ENCODE results near the gene NPHP4. TPM values are rescaled to one million over a fixed set of nuclear protein-coding genes. Genes with fewer than 3 reads are reported as not detected.

The NPHP4 gene
- total and polyA plus RNA-seq, 2 donors = 2.5 to 4.2 TPM

DNA sequence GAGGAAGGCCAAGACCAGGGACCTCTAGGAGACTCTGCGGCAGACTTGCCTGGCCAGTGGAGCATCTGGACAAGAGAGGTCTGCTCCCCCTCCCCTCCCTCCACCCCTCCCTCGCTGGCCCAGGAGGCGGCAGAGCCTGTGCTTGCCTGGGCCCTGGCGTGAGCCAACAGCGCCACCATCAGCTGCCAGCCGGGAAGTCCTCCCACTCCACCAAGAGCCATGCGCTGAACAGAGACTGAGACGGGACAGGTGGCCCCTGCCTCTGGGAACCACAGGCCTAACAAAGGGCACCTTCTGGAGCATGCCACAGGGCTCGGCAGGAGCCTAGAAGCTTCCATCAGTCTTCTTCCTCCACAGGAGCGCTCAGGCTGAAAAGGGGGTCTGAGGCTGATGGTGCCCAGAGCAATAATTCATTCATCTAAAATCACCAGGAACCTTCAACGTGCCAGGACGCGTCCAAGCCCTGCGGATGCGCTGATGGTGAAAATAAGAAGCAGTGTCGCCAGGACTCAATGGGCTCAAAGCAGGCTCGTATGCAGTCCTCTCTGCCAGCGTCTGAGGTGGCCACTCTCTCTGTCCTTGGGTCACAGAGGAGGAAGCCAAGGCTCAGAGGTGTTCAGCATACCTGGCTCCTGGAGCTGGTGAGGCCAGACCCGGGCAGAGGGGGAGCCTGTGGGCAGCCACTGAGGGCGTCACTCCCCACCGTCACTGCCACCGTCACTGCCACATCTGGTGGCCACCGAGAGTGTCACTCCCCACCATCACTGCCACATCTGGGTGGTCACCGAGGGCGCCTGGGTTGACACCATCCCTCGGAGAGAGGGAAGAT, 161.2 kb downstream of the NPHP4 start:
- DNase-seq (ENCODE audit: low read depth in 6 of 9, low spot score in 9 of 9) = no peak
- 57% methylated on average over 26 of the region's 26 CpGs for whole genome bisulfite sequencing

GRCh38 chr1:5829414-5829813, 162.8 kb downstream of the NPHP4 start:
- no peak overlapping the region for H3K4me3 ChIP-seq (ENCODE audit: low read length in 2 of 2)
- WGBS = 94% methylated on average over 3 of the region's 3 CpGs
- H3K27me3 ChIP-seq (ENCODE audit: control insufficient read depth in 2 of 2, insufficient read depth in 1 of 2, low read length in 1 of 2) = no peaks in the 10 kb centered on the region
- H3K4me1 ChIP-seq (ENCODE audit: control insufficient read depth in 2 of 2, insufficient read depth in 2 of 2, low read length in 2 of 2) = no peaks in the 10 kb centered on the region
- H3K36me3 ChIP-seq (ENCODE audit: control insufficient read depth in 2 of 2, insufficient read depth in 2 of 2, low read length in 1 of 2) = no peaks in the 10 kb centered on the region
- no peaks in the 10 kb centered on the region for H3K9me3 ChIP-seq (ENCODE audit: control insufficient read depth in 2 of 2, insufficient read depth in 1 of 2, low read length in 1 of 2)
- DNase-seq (ENCODE audit: low read depth in 6 of 9, low spot score in 9 of 9) = no peak
- H3K27ac ChIP-seq (ENCODE audit: low read depth in 1 of 2, low read length in 1 of 2) = no peak overlapping the region

More for the DNA sequence above, 161.2 kb downstream of the NPHP4 start:
- Histone ChIP-seq H3K27me3 (ENCODE audit: control insufficient read depth in 2 of 2, insufficient read depth in 1 of 2, low read length in 1 of 2) (no peaks in the 10 kb centered on the region), H3K27ac (ENCODE audit: low read depth in 1 of 2, low read length in 1 of 2) (no peak overlapping the region), H3K4me3 (ENCODE audit: low read length in 2 of 2) (no peak overlapping the region), H3K9me3 (ENCODE audit: control insufficient read depth in 2 of 2, insufficient read depth in 1 of 2, low read length in 1 of 2) (no peaks in the 10 kb centered on the region), H3K4me1 (ENCODE audit: control insufficient read depth in 2 of 2, insufficient read depth in 2 of 2, low read length in 2 of 2) (no peaks in the 10 kb centered on the region), H3K36me3 (ENCODE audit: control insufficient read depth in 2 of 2, insufficient read depth in 2 of 2, low read length in 1 of 2) (no peaks in the 10 kb centered on the region)

DNA sequence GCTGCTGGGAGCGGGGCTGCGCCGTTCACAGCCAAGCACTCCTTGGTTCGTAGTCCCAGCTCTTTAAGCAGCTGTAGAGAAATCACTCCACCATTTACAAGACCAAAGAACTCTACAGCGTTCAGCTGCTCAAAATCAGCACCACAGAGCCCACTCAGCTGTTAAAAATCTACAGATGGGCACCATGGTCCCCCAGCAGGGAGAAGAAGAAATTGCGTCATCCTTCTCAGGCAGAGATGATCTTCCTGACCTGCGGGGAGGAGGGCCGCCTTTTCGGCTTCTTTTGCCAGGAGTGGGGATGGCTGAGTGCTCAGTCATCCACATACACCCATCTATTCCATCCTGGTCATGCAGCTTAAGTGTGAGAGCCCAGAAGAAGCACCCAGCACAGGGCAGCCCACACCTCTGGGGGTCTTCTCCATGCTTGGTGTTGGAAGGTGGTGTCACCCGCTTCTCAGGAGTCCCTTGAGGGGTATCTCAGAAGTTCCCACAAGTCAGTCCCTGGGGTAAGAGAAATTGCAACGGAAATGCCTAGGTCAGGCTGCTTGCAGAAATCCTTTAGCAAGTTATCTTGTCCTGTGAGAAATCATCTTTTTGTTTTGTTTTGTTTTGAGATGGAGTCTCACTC, 163.8 kb downstream of the NPHP4 start:
- Histone ChIP-seq H3K36me3 (ENCODE audit: control insufficient read depth in 2 of 2, insufficient read depth in 2 of 2, low read length in 1 of 2) (no peaks in the 10 kb centered on the region), H3K4me3 (ENCODE audit: low read length in 2 of 2) (no peak overlapping the region), H3K27ac (ENCODE audit: low read depth in 1 of 2, low read length in 1 of 2) (no peak overlapping the region), H3K9me3 (ENCODE audit: control insufficient read depth in 2 of 2, insufficient read depth in 1 of 2, low read length in 1 of 2) (no peaks in the 10 kb centered on the region), H3K4me1 (ENCODE audit: control insufficient read depth in 2 of 2, insufficient read depth in 2 of 2, low read length in 2 of 2) (no peaks in the 10 kb centered on the region), H3K27me3 (ENCODE audit: control insufficient read depth in 2 of 2, insufficient read depth in 1 of 2, low read length in 1 of 2) (no peaks in the 10 kb centered on the region)
- DNase-seq (ENCODE audit: low read depth in 6 of 9, low spot score in 9 of 9) = no peak
- WGBS = 87% methylated on average over 11 of the region's 11 CpGs

DNA sequence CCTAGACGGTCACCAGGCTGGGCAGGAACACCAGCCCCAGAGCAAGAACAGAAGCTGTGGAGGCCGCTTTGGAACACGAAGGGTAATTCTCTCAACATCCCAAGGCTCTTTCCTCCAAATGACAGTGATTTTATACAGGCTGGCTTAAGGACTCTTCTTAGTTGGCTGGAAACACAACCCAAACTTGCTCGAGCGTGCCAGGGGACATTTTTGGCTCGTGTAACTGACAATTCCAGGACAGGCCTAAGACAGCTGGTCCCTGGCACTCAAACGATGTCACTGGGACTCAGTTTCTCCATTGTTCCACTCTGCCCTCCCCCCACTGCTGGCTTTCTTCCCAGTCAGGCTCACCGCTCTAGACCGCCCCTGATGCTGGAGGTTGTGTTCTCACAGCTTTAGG, 164.7 kb downstream of the NPHP4 start:
- 90% methylated on average over 9 of the region's 9 CpGs for WGBS
- no peak for DNase-seq (ENCODE audit: low read depth in 6 of 9, low spot score in 9 of 9)
- Histone ChIP-seq H3K27me3 (ENCODE audit: control insufficient read depth in 2 of 2, insufficient read depth in 1 of 2, low read length in 1 of 2) (no peaks in the 10 kb centered on the region), H3K36me3 (ENCODE audit: control insufficient read depth in 2 of 2, insufficient read depth in 2 of 2, low read length in 1 of 2) (no peaks in the 10 kb centered on the region), H3K4me1 (ENCODE audit: control insufficient read depth in 2 of 2, insufficient read depth in 2 of 2, low read length in 2 of 2) (no peaks in the 10 kb centered on the region), H3K4me3 (ENCODE audit: low read length in 2 of 2) (no peak overlapping the region), H3K27ac (ENCODE audit: low read depth in 1 of 2, low read length in 1 of 2) (no peak overlapping the region), H3K9me3 (ENCODE audit: control insufficient read depth in 2 of 2, insufficient read depth in 1 of 2, low read length in 1 of 2) (no peaks in the 10 kb centered on the region)

DNA sequence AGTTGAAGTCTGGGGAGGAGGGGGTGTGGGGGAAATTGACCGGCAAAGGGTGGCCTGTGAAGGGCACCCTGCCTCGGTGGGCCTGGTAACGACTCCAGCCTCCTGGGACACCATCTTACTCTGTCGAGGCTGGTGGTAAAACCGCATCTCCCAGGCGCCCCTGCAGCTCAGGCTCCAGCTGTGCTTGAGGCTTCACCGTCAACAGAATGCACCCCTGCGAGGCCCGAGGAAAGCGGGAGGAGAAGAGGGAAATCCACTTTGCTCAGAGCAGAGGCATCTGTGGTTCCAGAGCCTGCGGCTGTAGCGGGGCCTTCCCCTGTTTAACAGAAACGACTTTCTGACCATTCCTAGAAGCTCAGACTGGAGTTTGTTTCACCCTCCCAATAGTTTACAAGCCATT, 165.6 kb downstream of the NPHP4 start:
- Histone ChIP-seq H3K27ac (ENCODE audit: low read depth in 1 of 2, low read length in 1 of 2) (no peak overlapping the region), H3K4me1 (ENCODE audit: control insufficient read depth in 2 of 2, insufficient read depth in 2 of 2, low read length in 2 of 2) (no peaks in the 10 kb centered on the region), H3K27me3 (ENCODE audit: control insufficient read depth in 2 of 2, insufficient read depth in 1 of 2, low read length in 1 of 2) (no peaks in the 10 kb centered on the region), H3K9me3 (ENCODE audit: control insufficient read depth in 2 of 2, insufficient read depth in 1 of 2, low read length in 1 of 2) (no peaks in the 10 kb centered on the region), H3K36me3 (ENCODE audit: control insufficient read depth in 2 of 2, insufficient read depth in 2 of 2, low read length in 1 of 2) (no peaks in the 10 kb centered on the region), H3K4me3 (ENCODE audit: low read length in 2 of 2) (no peak overlapping the region)
- 53% methylated on average over 13 of the region's 13 CpGs for WGBS
- DNase-seq (ENCODE audit: low read depth in 6 of 9, low spot score in 9 of 9) = no peak

GRCh38 chr1:5822726-5823125, 169.5 kb downstream of the NPHP4 start:
- Histone ChIP-seq H3K4me1 (ENCODE audit: control insufficient read depth in 2 of 2, insufficient read depth in 2 of 2, low read length in 2 of 2) (no peaks in the 10 kb centered on the region), H3K27ac (ENCODE audit: low read depth in 1 of 2, low read length in 1 of 2) (no peak overlapping the region), H3K9me3 (ENCODE audit: control insufficient read depth in 2 of 2, insufficient read depth in 1 of 2, low read length in 1 of 2) (no peaks in the 10 kb centered on the region), H3K27me3 (ENCODE audit: control insufficient read depth in 2 of 2, insufficient read depth in 1 of 2, low read length in 1 of 2) (no peaks in the 10 kb centered on the region), H3K36me3 (ENCODE audit: control insufficient read depth in 2 of 2, insufficient read depth in 2 of 2, low read length in 1 of 2) (no peaks in the 10 kb centered on the region), H3K4me3 (ENCODE audit: low read length in 2 of 2) (no peak overlapping the region)
- no peak for DNase-seq (ENCODE audit: low read depth in 6 of 9, low spot score in 9 of 9)
- 95% methylated on average over 16 of the region's 16 CpGs for WGBS

GRCh38 chr1:5822266-5822665, 170.0 kb downstream of the NPHP4 start:
- Histone ChIP-seq H3K4me3 (ENCODE audit: low read length in 2 of 2) (no peak overlapping the region), H3K27ac (ENCODE audit: low read depth in 1 of 2, low read length in 1 of 2) (no peak overlapping the region), H3K9me3 (ENCODE audit: control insufficient read depth in 2 of 2, insufficient read depth in 1 of 2, low read length in 1 of 2) (no peaks in the 10 kb centered on the region), H3K36me3 (ENCODE audit: control insufficient read depth in 2 of 2, insufficient read depth in 2 of 2, low read length in 1 of 2) (no peaks in the 10 kb centered on the region), H3K27me3 (ENCODE audit: control insufficient read depth in 2 of 2, insufficient read depth in 1 of 2, low read length in 1 of 2) (no peaks in the 10 kb centered on the region), H3K4me1 (ENCODE audit: control insufficient read depth in 2 of 2, insufficient read depth in 2 of 2, low read length in 2 of 2) (no peaks in the 10 kb centered on the region)
- DNase-seq (ENCODE audit: low read depth in 6 of 9, low spot score in 9 of 9) = no peak
- WGBS = 94% methylated on average over 5 of the region's 5 CpGs

DNA sequence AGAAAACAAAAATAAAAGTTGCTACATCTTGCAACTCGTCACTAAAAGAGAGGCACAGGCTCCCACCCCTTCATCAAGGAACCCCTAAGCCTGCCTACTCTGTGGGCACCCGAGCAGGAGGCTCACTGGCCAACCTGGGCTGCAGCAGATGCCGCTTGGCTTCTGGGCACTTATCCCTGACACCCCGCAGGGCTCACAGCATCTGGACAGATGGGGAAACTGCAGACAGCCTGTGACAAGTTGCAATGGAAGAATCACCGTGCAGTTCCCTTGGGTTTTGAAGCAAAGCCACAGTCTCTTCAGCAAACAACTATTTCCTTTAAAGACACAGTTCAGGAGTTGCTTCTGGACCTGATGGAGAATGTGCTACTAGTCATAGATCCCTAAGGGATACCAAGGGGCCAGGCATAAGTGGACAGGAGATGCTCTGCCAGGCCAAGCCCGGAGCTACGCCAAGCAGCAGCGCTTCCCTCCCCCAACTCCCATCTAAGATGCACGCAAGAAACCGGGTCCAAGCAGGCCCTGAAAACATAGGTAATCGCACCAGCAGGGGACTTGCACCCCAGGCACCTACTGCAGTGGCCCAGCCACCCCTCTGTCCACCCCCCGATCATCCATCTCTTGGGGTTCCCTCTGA, 170.6 kb downstream of the NPHP4 start:
- no peaks in the 10 kb centered on the region for H3K4me1 ChIP-seq (ENCODE audit: control insufficient read depth in 2 of 2, insufficient read depth in 2 of 2, low read length in 2 of 2)
- no peak overlapping the region for H3K27ac ChIP-seq (ENCODE audit: low read depth in 1 of 2, low read length in 1 of 2)
- no peaks in the 10 kb centered on the region for H3K9me3 ChIP-seq (ENCODE audit: control insufficient read depth in 2 of 2, insufficient read depth in 1 of 2, low read length in 1 of 2)
- DNase-seq (ENCODE audit: low read depth in 6 of 9, low spot score in 9 of 9) = no peak
- 80% methylated on average over 12 of the region's 12 CpGs for WGBS
- H3K36me3 ChIP-seq (ENCODE audit: control insufficient read depth in 2 of 2, insufficient read depth in 2 of 2, low read length in 1 of 2) = no peaks in the 10 kb centered on the region
- no peak overlapping the region for H3K4me3 ChIP-seq (ENCODE audit: low read length in 2 of 2)
- no peaks in the 10 kb centered on the region for H3K27me3 ChIP-seq (ENCODE audit: control insufficient read depth in 2 of 2, insufficient read depth in 1 of 2, low read length in 1 of 2)

DNA sequence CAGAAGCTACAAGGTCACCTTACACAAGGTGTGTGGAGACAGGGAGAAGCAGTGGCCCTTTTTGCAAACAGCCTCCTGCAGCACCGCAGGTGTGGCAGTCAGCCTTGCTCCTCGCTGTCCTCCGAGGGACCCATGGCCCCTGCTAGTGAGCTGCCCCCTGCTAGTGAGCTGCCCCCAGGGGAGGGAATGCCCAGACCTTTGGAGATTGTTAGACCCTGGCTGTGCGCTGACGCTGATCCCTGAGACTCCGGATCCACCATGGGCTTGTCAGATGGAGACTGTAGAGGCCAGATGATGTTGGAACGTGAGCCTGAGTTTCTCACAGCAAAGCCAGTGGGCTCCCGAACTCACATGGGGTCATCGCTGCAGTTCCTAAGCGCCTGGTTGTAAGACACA, 172.2 kb downstream of the NPHP4 start:
- no peak for DNase-seq (ENCODE audit: low read depth in 6 of 9, low spot score in 9 of 9)
- H3K27me3 ChIP-seq (ENCODE audit: control insufficient read depth in 2 of 2, insufficient read depth in 1 of 2, low read length in 1 of 2) = no peaks in the 10 kb centered on the region
- 96% methylated on average over 10 of the region's 10 CpGs for WGBS

More for the DNA sequence above, 172.2 kb downstream of the NPHP4 start:
- Histone ChIP-seq H3K9me3 (ENCODE audit: control insufficient read depth in 2 of 2, insufficient read depth in 1 of 2, low read length in 1 of 2) (no peaks in the 10 kb centered on the region), H3K4me3 (ENCODE audit: low read length in 2 of 2) (no peak overlapping the region), H3K4me1 (ENCODE audit: control insufficient read depth in 2 of 2, insufficient read depth in 2 of 2, low read length in 2 of 2) (no peaks in the 10 kb centered on the region), H3K36me3 (ENCODE audit: control insufficient read depth in 2 of 2, insufficient read depth in 2 of 2, low read length in 1 of 2) (no peaks in the 10 kb centered on the region), H3K27ac (ENCODE audit: low read depth in 1 of 2, low read length in 1 of 2) (no peak overlapping the region)

Data from thymus (tissue), 11 donors.